ENCODE data around the gene GALNTL6. TPM values are rescaled to one million over a fixed set of nuclear protein-coding genes. Genes with fewer than 3 reads are reported as not detected.

GALNTL6 gene
- total RNA-seq, 4 donors from 2014 or later, result 0.82 to 0.95 TPM; not detected in 2

- Histone ChIP-seq H3K9me3 (no peaks in the 10 kb centered on the region), H3K27me3 (no peaks in the 10 kb centered on the region), H3K4me1 (no peaks in the 10 kb centered on the region), H3K4me3 (no peak overlapping the region), H3K27ac (no peak overlapping the region), H3K36me3 (no peaks in the 10 kb centered on the region)
- in situ Hi-C loops (cut with MboI; ENCODE audit: low pct_ligation_motif_present in 1 of 4, low pct_unique_long_range_greater_than_20kb in 1 of 4, low sequenced_read_pairs in 3 of 4), result no loop called here
- intact Hi-C loops (cut with DNase I; ENCODE audit: low total_unique reads), result no loop called here
- DNase-seq, result no peak
- no peak for TF ChIP-seq CTCF (IDR thresholded peaks at IDR 0.05)
- no peak for TF ChIP-seq EP300 (IDR thresholded peaks at IDR 0.05; ENCODE audit: low read depth)
- TF ChIP-seq POLR2AphosphoS5 (IDR thresholded peaks at IDR 0.05), result no peak
- no peak for TF ChIP-seq POLR2A (IDR thresholded peaks at IDR 0.05)
- 67% methylated on average over 1 of the region's 1 CpG; no CpG with 5 or more reads in 1 of the 2 donors for WGBS, 2 donors (ENCODE audit: low coverage in 1 of 2)
These were observed 356.7 kb downstream of the GALNTL6 start for GRCh38 chr4:172169871-172170270.

DNA sequence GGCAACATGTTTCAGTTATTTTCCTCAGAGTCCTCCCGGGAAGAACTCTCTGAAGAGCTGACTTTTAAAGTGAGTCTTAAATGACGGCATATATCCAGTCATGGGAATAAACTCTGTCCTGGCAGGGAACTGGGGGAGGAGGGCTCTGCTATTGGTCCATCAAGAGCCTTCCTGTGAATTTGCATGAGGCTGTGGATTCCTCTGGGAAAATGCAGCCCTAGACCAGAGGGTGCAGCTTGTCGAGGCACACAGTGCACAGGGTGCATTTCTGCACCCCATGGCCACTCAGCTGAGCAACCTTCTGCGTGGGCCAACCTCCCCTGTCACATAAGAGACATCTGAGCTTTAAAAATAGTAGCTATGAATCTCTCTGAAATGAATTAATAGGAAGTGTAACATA is 360.0 kb downstream of the GALNTL6 start:
- no peak overlapping the region for H3K4me3 ChIP-seq
- H3K4me1 ChIP-seq, result no peaks in the 10 kb centered on the region
- WGBS, 2 donors (ENCODE audit: low coverage in 1 of 2), result 57 to 60% methylated on average over 1 to 4 of the region's 4 CpGs
- in situ Hi-C loops (cut with MboI; ENCODE audit: low pct_ligation_motif_present in 1 of 4, low pct_unique_long_range_greater_than_20kb in 1 of 4, low sequenced_read_pairs in 3 of 4) (no loop called here), intact Hi-C loops (cut with DNase I; ENCODE audit: low total_unique reads) (no loop called here)
- H3K36me3 ChIP-seq, result no peaks in the 10 kb centered on the region
- no peak for DNase-seq
- H3K27ac ChIP-seq, result no peak overlapping the region
- TF ChIP-seq EP300 (IDR thresholded peaks at IDR 0.05; ENCODE audit: low read depth), result no peak
- no peak for TF ChIP-seq POLR2A (IDR thresholded peaks at IDR 0.05)
- TF ChIP-seq CTCF (IDR thresholded peaks at IDR 0.05), result no peak
- no peak for TF ChIP-seq POLR2AphosphoS5 (IDR thresholded peaks at IDR 0.05)
- H3K9me3 ChIP-seq, result no peaks in the 10 kb centered on the region
- H3K27me3 ChIP-seq, result no peaks in the 10 kb centered on the region

GRCh38 chr4:172177382-172177781 is 364.2 kb downstream of the GALNTL6 start:
- in situ Hi-C loops (cut with MboI; ENCODE audit: low pct_ligation_motif_present in 1 of 4, low pct_unique_long_range_greater_than_20kb in 1 of 4, low sequenced_read_pairs in 3 of 4) (no loop called here), intact Hi-C loops (cut with DNase I; ENCODE audit: low total_unique reads) (no loop called here)
- no peaks in the 10 kb centered on the region for H3K36me3 ChIP-seq
- no peak for DNase-seq
- H3K9me3 ChIP-seq, result no peaks in the 10 kb centered on the region
- no peak overlapping the region for H3K4me3 ChIP-seq
- no peak overlapping the region for H3K27ac ChIP-seq
- no peaks in the 10 kb centered on the region for H3K4me1 ChIP-seq
- TF ChIP-seq POLR2AphosphoS5 (IDR thresholded peaks at IDR 0.05) (no peak), EP300 (IDR thresholded peaks at IDR 0.05; ENCODE audit: low read depth) (no peak), POLR2A (IDR thresholded peaks at IDR 0.05) (no peak), CTCF (IDR thresholded peaks at IDR 0.05) (no peak)
- H3K27me3 ChIP-seq, result no peaks in the 10 kb centered on the region

GRCh38 chr4:172188248-172188988 is 375.2 kb downstream of the GALNTL6 start:
- in situ Hi-C loops (cut with MboI; ENCODE audit: low pct_ligation_motif_present in 1 of 4, low pct_unique_long_range_greater_than_20kb in 1 of 4, low sequenced_read_pairs in 3 of 4) (no loop called here), intact Hi-C loops (cut with DNase I; ENCODE audit: low total_unique reads) (no loop called here)
- DNase-seq, result no peak
- H3K4me3 ChIP-seq, result no peak overlapping the region
- H3K9me3 ChIP-seq, result no peaks in the 10 kb centered on the region
- H3K36me3 ChIP-seq, result no peaks in the 10 kb centered on the region
- no peak overlapping the region for H3K27ac ChIP-seq
- H3K27me3 ChIP-seq, result no peaks in the 10 kb centered on the region
- H3K4me1 ChIP-seq, result no peaks in the 10 kb centered on the region
- WGBS, 2 donors (ENCODE audit: low coverage in 1 of 2), result 61 to 83% methylated on average over 5 to 6 of the region's 6 CpGs
- no peak for TF ChIP-seq POLR2AphosphoS5 (IDR thresholded peaks at IDR 0.05)
- no peak for TF ChIP-seq CTCF (IDR thresholded peaks at IDR 0.05)
- TF ChIP-seq EP300 (IDR thresholded peaks at IDR 0.05; ENCODE audit: low read depth), result no peak
- no peak for TF ChIP-seq POLR2A (IDR thresholded peaks at IDR 0.05)
